ENCODE results near the gene PVALEF. TPM values are rescaled to one million over a fixed set of nuclear protein-coding genes. Genes with fewer than 3 reads are reported as not detected.

PVALEF gene
- total RNA-seq, 1 donor from 2014 or later, result not detected

- DNase-seq (ENCODE audit: extremely low read depth, low read depth, low spot score), result no peak
Measured at GRCh38 chr17:81194225-81194760, 29.0 kb downstream of the PVALEF start.

GRCh38 chr17:81194941-81195901 lies 29.9 kb downstream of the PVALEF start:
- no peak for DNase-seq (ENCODE audit: extremely low read depth, low read depth, low spot score)

GRCh38 chr17:81195941-81196495 lies 30.7 kb downstream of the PVALEF start:
- DNase-seq (ENCODE audit: extremely low read depth, low read depth, low spot score), result no peak

- peak; percentile 20 for DNase-seq (ENCODE audit: extremely low read depth, low read depth, low spot score)
Measured at GRCh38 chr17:81196505-81197408, 31.4 kb downstream of the PVALEF start.

- no peak for DNase-seq (ENCODE audit: extremely low read depth, low read depth, low spot score)
Measured at GRCh38 chr17:81197409-81197795, 32.1 kb downstream of the PVALEF start.

GRCh38 chr17:81197831-81198490 lies 32.7 kb downstream of the PVALEF start:
- no peak for DNase-seq (ENCODE audit: extremely low read depth, low read depth, low spot score)

- no peak for DNase-seq (ENCODE audit: extremely low read depth, low read depth, low spot score)
Measured at GRCh38 chr17:81198826-81199481, 33.6 kb downstream of the PVALEF start.

GRCh38 chr17:81199482-81199830 lies 34.1 kb downstream of the PVALEF start:
- no peak for DNase-seq (ENCODE audit: extremely low read depth, low read depth, low spot score)

GRCh38 chr17:81200201-81200600 lies 34.9 kb downstream of the PVALEF start:
- no peak for DNase-seq (ENCODE audit: extremely low read depth, low read depth, low spot score)

- peak; percentile 55 for DNase-seq (ENCODE audit: extremely low read depth, low read depth, low spot score)
Measured at GRCh38 chr17:81200695-81201580, 35.6 kb downstream of the PVALEF start.

- no peak for DNase-seq (ENCODE audit: extremely low read depth, low read depth, low spot score)
Measured at GRCh38 chr17:81202318-81202717, 37.0 kb downstream of the PVALEF start.

GRCh38 chr17:81203136-81203535 lies 37.8 kb downstream of the PVALEF start:
- DNase-seq (ENCODE audit: extremely low read depth, low read depth, low spot score), result no peak

GRCh38 chr17:81204578-81204977 lies 39.3 kb downstream of the PVALEF start:
- no peak for DNase-seq (ENCODE audit: extremely low read depth, low read depth, low spot score)

GRCh38 chr17:81206166-81206565 lies 40.9 kb downstream of the PVALEF start:
- no peak for DNase-seq (ENCODE audit: extremely low read depth, low read depth, low spot score)

GRCh38 chr17:81206657-81207056 lies 41.4 kb downstream of the PVALEF start:
- no peak for DNase-seq (ENCODE audit: extremely low read depth, low read depth, low spot score)

- DNase-seq (ENCODE audit: extremely low read depth, low read depth, low spot score), result no peak
Measured at GRCh38 chr17:81207610-81208581, 42.6 kb downstream of the PVALEF start.

- no peak for DNase-seq (ENCODE audit: extremely low read depth, low read depth, low spot score)
Measured at GRCh38 chr17:81208651-81209050, 43.3 kb downstream of the PVALEF start.

GRCh38 chr17:81209141-81209540 lies 43.8 kb downstream of the PVALEF start:
- DNase-seq (ENCODE audit: extremely low read depth, low read depth, low spot score), result no peak
